ENCODE results near the gene ADGRV1.
"Not testable (repeated sequence)": the region's sequence is repeated elsewhere in the genome, so short reads cannot be mapped to it uniquely, and the experiment has no call there.

- not testable (repeated sequence) for TF ChIP-seq CTCF, POLR2A (IDR thresholded peaks at IDR 0.05)
Observed at GRCh38 chr5:90600307-90600706, 41.7 kb downstream of the ADGRV1 start.

Data from prostate gland (tissue), 2 donors.